G401.6 (cell line): ENCODE results near the gene MTO1.
A peak's percentile ranks its signal among the peaks of the same experiment; 100 is the strongest.
"Not testable (repeated sequence)": the region's sequence is repeated elsewhere in the genome, so short reads cannot be mapped to it uniquely, and the experiment has no call there.

Experiments
- FAIRE-seq: peaks from 2 replicates; lab custom pipeline; 2012; peaks lifted over from hg19 to GRCh38; lab: Jason Lieb, UNC

MTO1 gene

DNA sequence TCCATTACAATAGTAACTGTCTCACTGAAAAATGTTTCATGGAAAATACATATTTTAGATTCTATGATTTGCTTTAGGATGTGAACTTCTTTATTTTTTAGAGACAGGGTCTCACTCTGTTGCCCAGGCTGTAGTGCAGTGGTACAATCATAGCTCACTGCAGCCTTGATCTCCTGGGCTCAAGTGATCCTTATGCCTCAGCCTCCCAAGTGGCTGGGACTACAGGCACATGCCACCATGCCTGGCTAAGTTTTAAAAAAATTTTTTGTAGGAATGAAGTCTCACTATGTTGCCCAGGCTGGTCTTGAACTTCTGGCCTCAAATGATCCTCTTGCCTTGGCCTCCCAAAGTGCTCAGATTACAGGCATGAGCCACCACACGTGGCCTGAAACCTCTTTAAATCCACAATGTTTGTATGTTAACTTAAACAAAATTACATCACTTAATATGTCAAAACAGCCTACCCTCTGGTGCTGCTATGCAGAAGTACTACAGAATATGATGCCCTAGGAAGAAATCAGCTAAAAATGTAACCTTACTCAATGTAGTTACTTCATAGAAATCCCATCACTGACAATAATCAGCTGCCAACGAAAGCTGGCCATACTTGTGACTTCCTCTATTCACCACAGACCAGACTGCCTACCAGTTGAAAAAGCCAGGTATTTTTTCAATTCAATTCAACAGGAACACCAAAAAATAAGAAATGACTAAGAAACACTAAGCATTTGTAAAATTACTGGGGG is 41.7 kb downstream of the MTO1 start:
- FAIRE-seq: peak; percentile 17

DNA sequence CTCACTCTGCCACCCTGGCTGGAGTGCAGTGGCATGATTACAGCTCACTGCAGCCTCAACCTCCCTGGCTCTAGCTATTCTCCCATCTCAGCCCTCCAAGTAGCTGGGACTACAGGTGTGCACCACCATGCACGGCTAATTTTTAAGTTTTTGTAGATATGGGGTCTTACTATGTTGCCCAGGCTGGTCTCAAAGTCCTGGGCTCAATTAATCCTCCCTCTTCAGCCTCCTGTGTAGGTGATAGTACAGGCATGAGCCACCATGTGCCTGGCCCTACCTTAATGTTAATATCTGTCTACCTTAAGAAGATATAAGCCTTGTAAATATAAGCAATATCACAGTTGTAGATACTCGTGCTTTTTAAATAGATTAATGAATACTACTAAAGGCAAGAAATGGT is 42.6 kb downstream of the MTO1 start:
- no peak for FAIRE-seq

DNA sequence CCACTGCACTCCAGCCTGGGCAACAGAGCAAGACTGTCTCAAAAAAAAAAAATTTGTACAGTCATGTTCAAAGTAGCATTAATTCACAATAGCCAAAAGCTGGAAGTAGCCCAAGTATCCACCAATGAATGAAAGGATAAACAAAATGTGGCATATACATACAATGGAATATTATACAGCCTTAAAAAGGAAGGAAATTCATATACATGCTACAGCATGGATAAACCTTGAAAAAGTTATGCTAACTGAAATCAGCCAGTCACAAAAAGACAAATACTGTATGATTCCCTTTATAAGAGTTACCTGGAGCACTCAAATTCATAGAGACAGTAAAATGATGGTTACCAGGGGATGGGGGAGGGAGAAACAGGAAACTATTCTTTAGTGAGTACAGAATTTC is 43.6 kb downstream of the MTO1 start:
- no peak for FAIRE-seq

DNA sequence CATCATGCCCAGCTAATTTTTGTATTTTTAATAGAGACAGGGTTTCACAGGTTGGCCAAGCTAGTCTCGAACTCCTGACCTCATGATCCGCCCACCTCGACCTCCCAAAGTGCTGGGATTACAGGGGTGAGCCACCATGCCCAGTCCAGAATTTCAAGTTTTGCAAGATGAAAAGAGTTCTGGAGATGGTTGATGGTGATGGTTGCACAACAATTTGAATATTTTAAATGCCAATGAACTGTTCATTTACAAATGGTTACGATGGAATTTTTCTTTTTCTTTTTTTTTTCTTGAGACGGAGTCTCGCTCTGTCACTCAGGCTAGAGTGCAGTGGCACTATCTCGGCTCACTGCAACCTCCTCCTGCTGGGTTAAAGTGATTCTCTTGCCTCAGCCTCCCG is 44.2 kb downstream of the MTO1 start:
- FAIRE-seq: not testable (repeated sequence)

DNA sequence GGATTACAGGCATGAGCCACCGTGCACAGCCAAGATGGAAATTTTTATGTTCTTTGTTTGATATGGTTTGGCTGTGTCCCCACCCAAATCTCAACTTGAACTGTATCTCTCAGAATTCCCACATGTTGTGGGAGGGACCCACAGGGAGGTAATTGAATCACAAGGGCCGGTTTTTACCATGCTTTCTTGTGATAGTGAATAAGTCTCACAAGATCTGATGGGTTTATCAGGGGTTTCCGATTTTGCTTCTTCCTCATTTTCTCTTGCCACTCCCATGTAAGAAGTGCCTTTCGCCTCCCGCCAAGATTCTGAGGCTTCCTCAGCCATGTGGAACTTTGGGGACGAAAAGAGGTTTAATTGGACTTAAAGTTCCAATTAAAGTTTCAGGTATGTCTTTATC is 44.7 kb downstream of the MTO1 start:
- no peak for FAIRE-seq

DNA sequence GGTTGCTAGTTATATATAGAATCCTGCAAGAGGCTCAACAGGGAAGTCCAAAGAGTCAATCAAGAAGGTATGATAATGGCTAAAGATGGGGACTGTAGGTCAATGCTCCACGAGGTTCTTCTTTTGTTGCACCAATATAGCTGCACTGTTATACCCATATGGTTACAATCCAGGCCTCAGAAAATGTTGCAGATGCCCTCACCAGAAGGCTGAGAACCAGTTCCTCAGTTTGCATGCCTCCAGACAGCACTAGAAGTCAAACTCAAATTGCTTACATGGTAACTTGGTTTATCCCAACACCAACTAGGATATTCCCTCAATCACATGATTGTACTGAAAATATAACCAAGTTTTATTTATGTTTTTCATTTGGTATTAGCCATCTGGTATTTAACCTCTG is 47.2 kb downstream of the MTO1 start:
- FAIRE-seq: no peak

DNA sequence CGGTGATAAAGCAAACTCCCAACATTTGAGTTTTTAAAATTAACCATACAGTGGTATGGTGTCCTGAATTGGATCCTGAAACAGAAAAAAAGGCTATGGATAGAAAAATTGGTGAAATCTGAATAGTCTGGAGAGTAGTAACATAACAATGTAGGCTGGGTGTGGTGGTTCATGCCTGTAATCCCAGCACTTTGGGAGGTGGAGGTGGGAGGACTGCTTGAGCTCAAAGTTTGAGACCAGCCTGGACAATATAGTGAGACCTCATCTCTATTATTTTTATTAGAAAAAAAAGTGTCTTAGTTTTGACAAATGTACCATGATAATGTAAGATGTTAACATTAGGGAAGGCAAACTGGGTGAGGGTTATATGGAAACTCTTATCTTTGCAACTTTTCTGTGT is 48.3 kb downstream of the MTO1 start:
- FAIRE-seq: peak; percentile 3

DNA sequence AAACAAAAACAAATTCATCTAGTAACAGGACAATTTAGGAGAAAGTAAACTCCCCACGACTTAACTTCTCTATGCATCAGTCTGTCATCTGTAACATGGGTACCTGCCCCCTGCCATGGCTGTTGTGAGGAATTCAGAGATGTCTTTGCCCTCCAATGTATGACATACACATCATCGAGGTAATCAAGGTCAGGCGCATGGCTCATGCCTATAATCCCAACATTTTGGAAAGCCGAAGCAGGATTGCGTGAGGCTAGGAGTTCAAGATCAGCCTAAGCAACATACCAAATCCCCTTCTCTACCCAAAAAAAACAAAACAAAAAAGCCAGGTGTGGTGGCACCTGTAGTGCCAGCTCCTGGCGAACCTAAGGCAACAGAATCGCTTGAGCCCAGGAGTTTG is 50.3 kb downstream of the MTO1 start:
- FAIRE-seq: no peak

DNA sequence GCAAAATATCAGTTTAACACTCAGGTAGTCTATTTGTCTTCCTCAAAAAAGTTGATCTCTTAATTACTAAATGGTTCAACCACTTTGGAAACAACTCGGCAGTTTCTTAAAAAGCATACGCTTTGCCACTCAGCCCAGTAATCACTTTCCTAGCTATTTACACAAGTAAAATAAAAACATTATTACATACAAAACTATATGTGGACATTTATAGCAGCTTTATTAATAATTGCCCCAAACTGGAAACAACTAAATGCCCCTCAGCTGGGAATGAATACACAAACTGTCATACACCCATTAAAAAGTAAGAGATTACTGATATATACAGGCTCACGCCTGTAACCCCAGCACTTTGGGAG is 51.9 kb downstream of the MTO1 start:
- FAIRE-seq: peak; percentile 70

DNA sequence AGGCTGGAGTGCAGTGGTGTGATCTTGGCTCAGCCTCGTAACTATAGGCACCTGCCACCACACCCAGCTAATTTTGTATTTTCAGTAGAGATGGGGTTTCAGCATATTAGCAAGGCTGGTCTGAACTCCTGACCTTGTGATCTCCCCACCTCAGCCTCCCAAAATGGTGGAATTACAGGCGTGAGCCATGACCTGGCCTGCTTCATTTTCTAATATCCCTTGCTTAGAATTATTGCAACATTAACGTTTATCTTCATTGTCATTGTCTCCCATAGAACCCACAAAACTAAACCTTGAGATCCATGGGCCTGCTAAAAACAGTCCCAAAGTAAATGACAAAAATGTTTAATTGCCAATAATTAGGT is 53.2 kb downstream of the MTO1 start:
- no peak for FAIRE-seq

DNA sequence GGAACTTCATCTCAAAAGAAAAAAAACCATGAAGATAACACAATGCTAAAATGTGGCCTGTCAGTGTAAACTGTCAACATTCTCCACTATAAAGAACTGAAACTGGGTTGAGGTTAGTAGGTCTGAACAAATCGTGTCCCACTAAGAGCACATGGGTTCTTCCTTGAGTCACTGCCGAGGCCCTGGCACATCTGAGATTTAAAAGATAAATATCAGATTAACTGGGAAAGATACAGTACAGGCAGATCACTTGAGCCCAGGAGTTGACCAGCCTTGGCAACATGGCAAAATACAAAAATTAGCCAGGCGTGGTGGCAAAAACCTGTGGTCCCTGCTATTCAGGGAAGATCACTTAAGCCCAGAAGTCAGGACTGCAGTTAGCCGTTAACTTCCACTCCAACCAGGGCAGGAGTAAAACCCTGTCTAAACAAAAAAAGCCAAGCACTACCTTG is 53.7 kb downstream of the MTO1 start:
- no peak for FAIRE-seq

DNA sequence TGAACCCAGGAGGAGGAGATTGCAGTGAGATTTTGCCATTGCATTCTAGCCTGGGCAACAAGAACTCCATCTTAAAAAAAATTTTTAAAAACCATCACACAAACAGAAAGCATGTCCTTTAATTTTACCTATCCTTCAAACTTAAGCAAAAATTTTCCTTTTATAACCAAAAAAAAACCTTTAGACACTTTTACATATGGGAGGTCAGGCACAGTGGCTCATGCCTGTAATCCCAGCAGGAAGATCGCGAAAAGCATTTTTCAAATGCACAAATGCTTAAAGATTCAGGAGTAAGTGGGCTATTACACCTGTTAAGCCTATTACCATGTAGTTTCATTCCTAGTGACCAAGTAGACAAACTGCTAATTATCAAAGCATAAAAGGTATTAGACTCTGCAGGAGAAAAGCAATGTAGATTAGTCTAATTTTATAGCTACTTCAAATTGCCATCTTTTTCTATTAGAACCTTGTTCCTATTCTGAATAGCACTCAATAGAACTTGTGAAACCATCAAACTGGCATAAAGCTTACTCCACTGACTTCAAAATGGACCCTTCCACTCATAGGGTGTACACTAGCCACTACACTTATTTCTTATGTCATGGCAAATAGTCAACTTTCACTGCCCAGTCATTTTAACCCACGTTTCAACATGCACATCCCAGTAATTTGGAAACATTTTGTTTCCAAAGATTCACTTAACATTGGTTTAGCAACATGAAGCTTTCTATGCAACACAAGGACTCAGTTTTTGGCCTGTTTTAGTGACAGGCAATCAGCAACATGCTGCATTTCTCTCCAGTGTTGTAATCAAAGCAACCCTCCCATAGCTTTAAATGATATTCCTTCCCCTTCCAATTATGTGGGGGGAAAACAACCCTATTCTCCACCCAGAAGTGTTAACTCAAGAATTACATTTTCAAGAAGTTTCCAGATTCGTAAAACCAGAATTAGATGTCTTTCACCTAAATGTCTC is 55.3 kb downstream of the MTO1 start:
- no peak for FAIRE-seq

DNA sequence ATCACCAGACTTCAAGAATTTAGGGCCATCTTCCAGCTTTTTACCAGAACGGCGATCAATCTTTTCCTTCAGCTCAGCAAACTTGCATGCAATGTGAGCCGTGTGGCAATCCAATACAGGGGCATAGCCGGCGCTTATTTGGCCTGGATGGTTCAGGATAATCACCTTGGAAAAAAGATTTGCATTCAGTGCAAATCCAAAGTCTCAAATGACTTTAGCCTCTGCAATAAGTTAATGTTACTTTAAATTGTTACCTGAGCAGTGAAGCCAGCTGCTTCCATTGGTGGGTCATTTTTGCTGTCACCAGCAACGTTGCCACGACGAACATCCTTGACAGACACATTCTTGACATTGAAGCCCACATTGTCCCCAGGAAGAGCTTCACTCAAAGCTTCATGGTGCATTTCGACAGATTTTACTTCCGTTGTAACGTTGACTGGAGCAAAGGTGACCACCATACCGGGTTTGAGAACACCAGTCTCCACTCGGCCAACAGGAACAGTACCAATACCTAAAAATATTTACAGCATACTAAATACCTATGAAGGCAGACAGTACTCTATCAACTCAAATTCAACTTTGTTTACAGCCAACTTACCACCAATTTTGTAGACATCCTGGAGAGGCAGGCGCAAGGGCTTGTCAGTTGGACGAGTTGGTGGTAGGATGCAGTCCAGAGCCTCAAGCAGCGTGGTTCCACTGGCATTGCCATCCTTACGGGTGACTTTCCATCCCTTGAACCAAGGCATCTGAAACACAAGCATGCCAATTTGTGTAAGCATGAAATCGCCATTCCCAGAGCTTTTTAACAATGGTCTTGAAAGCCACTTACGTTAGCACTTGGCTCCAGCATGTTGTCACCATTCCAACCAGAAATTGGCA is 56.8 kb downstream of the MTO1 start:
- FAIRE-seq: not testable (repeated sequence)

DNA sequence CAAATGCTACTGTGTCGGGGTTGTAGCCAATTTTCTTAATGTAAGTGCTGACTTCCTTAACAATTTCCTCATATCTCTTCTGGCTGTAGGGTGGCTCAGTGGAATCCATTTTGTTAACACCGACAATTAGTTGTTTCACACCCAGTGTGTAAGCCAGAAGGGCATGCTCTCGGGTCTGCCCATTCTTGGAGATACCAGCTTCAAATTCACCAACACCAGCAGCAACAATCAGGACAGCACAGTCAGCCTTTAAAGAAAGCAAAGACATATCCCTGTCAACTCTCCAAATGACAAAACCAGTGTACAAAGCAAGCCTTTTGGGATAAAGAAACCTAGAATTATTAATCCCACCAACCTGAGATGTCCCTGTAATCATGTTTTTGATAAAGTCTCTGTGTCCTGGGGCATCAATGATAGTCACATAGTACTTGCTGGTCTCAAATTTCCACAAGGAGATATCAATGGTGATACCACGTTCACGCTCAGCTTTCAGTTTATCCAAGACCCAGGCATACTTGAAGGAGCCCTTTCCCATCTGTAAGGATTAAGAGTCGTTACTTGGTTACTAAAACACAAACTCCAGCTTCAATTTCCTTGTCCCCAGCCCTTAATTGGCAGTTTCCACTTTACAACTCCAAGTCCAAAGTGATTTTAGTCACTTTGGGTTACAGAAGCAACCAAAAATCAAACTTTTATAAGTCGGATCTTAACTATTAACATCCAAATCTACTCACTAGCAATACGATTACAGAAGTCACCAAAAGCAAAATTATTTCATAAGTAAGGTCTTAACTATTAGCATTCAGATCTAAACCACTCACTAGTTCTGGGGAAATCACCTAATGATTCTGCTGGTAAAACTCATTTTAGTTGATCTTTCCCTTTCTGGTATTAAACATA is 57.7 kb downstream of the MTO1 start:
- FAIRE-seq: not testable (repeated sequence)

DNA sequence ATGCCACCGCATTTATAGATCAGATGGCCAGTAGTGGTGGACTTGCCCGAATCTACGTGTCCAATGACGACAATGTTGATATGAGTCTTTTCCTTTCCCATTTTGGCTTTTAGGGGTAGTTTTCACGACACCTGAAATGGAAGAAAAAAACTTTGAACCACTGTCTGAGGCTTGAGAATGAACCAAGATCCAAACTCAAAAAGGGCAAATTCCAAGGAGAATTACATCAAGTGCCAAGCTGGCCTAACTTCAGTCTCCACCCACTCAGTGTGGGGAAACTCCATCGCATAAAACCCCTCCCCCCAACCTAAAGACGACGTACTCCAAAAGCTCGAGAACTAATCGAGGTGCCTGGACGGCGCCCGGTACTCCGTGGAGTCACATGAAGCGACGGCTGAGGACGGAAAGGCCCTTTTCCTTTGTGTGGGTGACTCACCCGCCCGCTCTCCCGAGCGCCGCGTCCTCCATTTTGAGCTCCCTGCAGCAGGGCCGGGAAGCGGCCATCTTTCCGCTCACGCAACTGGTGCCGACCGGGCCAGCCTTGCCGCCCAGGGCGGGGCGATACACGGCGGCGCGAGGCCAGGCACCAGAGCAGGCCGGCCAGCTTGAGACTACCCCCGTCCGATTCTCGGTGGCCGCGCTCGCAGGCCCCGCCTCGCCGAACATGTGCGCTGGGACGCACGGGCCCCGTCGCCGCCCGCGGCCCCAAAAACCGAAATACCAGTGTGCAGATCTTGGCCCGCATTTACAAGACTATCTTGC is 58.6 kb downstream of the MTO1 start:
- FAIRE-seq: no peak

DNA sequence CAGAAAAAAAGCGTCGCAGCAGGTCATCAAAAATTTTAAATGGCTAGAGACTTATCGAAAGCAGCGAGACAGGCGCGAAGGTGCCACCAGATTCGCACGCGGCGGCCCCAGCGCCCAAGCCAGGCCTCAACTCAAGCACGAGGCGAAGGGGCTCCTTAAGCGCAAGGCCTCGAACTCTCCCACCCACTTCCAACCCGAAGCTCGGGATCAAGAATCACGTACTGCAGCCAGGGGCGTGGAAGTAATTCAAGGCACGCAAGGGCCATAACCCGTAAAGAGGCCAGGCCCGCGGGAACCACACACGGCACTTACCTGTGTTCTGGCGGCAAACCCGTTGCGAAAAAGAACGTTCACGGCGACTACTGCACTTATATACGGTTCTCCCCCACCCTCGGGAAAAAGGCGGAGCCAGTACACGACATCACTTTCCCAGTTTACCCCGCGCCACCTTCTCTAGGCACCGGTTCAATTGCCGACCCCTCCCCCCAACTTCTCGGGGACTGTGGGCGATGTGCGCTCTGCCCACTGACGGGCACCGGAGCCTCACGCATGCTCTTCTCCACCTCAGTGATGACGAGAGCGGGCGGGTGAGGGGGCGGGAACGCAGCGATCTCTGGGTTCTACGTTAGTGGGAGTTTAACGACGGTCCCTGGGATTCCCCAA is 59.3 kb downstream of the MTO1 start, which contains the start of gene EEF1A1:
Gene EEF1A1 (minus strand): TSS at position 345 of the 663 bp plus-strand sequence. CDS start 1,006 bp downstream, outside the sequence.
- peak; percentile 96 for FAIRE-seq

DNA sequence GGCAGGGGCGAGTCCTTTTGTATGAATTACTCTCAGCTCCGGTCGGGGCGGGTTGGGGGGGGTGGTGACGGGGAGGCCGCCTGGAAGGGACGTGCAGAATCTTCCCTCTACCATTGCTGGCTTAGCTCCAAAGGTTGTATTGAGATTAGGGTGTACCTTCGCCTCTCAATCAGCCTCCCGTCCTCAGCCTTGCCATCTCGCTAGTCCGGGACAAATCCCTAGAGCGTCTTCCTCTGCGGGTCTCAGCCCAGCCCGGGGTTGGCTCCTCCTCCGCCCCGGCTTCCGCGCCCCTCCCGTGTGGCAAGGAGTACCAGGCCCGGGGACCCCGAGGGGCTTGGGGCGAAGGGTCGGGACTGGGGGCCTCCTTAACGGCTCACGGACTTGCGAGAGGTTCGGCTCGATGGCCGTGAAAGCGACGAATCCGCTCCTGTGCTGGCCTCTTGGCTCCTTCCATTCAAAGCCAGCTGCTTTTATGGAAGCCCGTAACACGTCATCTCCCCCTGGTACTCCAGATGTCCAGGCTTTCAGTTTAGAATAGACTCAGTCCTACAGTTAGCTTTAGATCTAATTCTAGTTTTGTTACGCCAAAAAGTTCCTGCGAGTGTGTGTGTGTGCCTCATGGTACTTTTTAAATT is 59.9 kb downstream of the MTO1 start:
- no peak for FAIRE-seq

DNA sequence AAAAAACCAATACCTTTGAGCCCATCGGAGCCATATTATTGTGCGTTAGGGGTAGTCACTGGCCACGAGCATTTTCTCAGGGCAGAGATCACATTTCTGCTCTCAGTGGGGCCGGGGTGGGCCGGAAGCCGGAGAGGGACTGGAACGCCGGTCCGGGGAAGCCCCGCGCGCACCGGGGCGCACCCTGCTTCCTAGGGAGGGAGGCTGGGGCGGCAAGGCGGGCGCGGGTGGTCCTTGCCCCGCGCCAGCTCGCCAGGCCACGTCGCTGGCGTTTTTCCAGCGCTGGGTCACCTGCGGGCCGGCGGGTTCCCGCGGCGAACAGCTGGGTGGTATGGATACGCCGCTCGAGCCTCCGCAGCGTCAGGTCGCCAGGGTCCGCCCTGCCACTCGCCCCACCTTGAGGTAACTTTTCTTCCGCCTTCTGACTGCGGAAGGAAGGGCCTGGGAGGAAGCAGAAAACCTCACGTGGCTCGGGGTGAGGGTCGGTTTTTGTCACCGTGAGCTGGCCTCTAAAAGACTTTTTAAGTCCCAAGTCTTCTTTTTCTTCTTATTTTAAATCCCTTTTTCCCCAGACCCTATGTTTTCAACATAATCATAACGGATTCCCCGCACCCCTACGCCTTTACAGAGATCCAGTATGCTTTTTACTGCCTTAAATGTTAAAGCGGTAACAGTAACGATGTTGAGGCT is 62.0 kb downstream of the MTO1 start:
- FAIRE-seq: no peak
